ENCODE data around the gene CCDC124.

DNA sequence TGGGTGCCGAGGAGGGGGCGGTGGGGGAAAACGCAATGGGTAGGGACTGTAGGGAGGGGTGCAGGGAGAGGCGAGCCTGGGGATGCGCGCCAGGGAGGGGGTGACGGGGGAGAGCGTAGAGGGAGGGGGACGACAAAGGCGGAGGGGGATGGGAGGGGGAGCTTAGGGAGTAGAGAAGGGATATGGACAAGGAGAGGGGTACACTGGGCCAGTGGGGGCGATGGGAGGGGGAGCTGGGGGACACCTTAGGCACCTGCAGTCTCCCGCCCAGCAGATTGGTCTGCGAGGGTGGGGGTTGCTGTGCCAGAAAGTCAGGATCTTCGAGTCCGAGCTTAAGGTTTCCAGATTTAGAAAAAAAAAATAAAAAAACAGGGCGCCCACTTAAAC lies 15.7 kb downstream of the CCDC124 start:
- TF ChIP-seq ELF4 (IDR thresholded peaks at IDR 0.05): no peak
- TF ChIP-seq BHLHE40 (IDR thresholded peaks at IDR 0.05; ENCODE audit: borderline replicate concordance): no peak
- TF ChIP-seq ARNT (IDR thresholded peaks at IDR 0.05): no peak
- no peak for TF ChIP-seq FOXM1 (IDR thresholded peaks at IDR 0.05; ENCODE audit: borderline replicate concordance)
- TF ChIP-seq SP1 (IDR thresholded peaks at IDR 0.05): no peak
